ENCODE results near the gene TMEM131L.

The TMEM131L gene

DNA sequence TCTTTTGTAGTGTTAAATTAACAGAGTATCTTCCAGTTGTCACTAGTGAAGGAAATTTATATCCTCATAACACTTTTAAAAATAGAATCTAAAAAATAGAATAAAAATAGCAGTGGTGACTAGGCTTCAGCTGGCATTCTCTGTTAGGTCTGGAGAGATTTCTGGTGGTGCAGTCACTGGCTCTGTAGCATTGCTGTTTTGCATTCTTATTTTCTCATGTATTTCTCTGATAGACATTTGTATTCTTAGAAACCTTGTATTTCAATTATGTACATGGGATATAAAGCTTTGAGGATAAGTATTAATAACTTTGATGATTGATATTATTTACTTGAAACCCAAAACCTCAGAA, 87.6 kb downstream of the TMEM131L start:
- no peak overlapping the region for H3K9ac ChIP-seq (ENCODE audit: low read length)
- H3K79me1 ChIP-seq (replicated peaks; ENCODE audit: low read length, poor library complexity, severe bottlenecking), result peaks cover 1% of the 10 kb centered on the region
- H3K9me3 ChIP-seq (ENCODE audit: control insufficient read depth, low read length), result no peaks in the 10 kb centered on the region
- DNase-seq, result no peak
- H3K4me1 ChIP-seq (ENCODE audit: control insufficient read depth, insufficient read depth, low read depth, low read length), result no peaks in the 10 kb centered on the region
- H3K14ac ChIP-seq (ENCODE audit: low read length in 2 of 2), result no peak overlapping the region
- H4K91ac ChIP-seq (ENCODE audit: low read length), result no peak overlapping the region
- H2BK15ac ChIP-seq (ENCODE audit: low read depth, poor library complexity, severe bottlenecking), result no peak overlapping the region
- no peak overlapping the region for H2BK5ac ChIP-seq (ENCODE audit: low read depth, low read length, poor library complexity, severe bottlenecking)
- no peak overlapping the region for H4K8ac ChIP-seq (ENCODE audit: low read length)
- H3K18ac ChIP-seq (ENCODE audit: low read depth in 1 of 2, low read length in 2 of 2), result no peak overlapping the region
- H3K4me2 ChIP-seq (ENCODE audit: low read length, poor library complexity, severe bottlenecking), result no peak overlapping the region
- H3K27me3 ChIP-seq (ENCODE audit: control insufficient read depth in 1 of 2, insufficient read depth in 1 of 2, low read length in 2 of 2), result no peaks in the 10 kb centered on the region
- no peak overlapping the region for H3K4me3 ChIP-seq (ENCODE audit: insufficient read depth in 1 of 2, low read depth in 1 of 2, low read length in 2 of 2)
- no peak overlapping the region for H3K4ac ChIP-seq (ENCODE audit: low read depth in 1 of 2, low read length in 2 of 2)
- H3K23ac ChIP-seq (ENCODE audit: low read length in 2 of 2), result no peak overlapping the region
- no peaks in the 10 kb centered on the region for H3K36me3 ChIP-seq (ENCODE audit: control insufficient read depth in 1 of 2, insufficient read depth in 2 of 2, low read depth in 1 of 2, low read length in 2 of 2)
- H2BK12ac ChIP-seq (ENCODE audit: low read length in 2 of 2), result no peak overlapping the region
- no peak overlapping the region for H3K27ac ChIP-seq (ENCODE audit: low read length, poor library complexity, severe bottlenecking)
- H2AK5ac ChIP-seq (ENCODE audit: low read length, severe bottlenecking), result no peak overlapping the region
- no peak overlapping the region for H2BK120ac ChIP-seq (ENCODE audit: low read depth, low read length)
- no peak overlapping the region for H2AFZ ChIP-seq (ENCODE audit: low read depth, low read length)

DNA sequence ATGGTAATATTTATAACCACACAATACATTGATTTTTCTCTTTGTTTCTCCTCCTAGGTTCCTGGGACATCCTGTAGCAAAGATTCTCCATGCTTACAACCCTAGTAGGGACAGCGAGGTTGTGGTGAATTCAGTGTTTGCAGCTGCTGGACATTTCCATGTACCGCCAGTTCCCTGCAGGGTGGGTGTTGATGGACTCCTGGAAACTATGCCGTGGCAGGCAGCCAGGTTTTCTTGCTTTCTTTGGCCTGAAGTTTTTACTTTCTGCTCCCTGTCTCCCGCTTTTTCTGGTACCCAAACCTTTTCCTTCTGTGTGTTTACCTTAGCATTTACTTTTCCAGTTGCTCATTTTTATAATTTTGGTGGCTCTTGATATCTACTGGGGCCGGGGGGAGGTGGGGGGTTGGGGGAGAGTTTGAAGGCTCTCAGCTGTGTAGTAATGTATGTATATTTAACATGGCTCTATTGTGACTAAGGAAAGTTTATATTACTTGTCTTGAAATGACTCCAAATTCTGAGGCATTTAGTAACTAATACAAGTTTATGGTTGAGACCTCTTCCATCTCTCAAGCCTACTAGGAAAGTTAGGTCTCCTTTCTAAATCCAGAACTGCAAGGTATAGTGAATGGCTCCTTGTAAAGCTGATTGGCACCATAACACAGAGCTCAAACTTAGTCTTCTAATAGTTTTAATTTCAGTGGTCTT, 89.7 kb downstream of the TMEM131L start:
- H2BK15ac ChIP-seq (ENCODE audit: low read depth, poor library complexity, severe bottlenecking), result no peak overlapping the region
- no peak overlapping the region for H4K91ac ChIP-seq (ENCODE audit: low read length)
- H3K18ac ChIP-seq (ENCODE audit: low read depth in 1 of 2, low read length in 2 of 2), result no peak overlapping the region

GRCh38 chr4:153556435-153556815, 90.3 kb downstream of the TMEM131L start:
- Histone ChIP-seq H4K91ac (ENCODE audit: low read length) (no peak overlapping the region), H2BK15ac (ENCODE audit: low read depth, poor library complexity, severe bottlenecking) (no peak overlapping the region), H3K27ac (ENCODE audit: low read length, poor library complexity, severe bottlenecking) (no peak overlapping the region), H3K9ac (ENCODE audit: low read length) (no peak overlapping the region), H3K4me2 (ENCODE audit: low read length, poor library complexity, severe bottlenecking) (no peak overlapping the region), H2BK120ac (ENCODE audit: low read depth, low read length) (no peak overlapping the region), H3K36me3 (ENCODE audit: control insufficient read depth in 1 of 2, insufficient read depth in 2 of 2, low read depth in 1 of 2, low read length in 2 of 2) (no peaks in the 10 kb centered on the region), H3K4ac (ENCODE audit: low read depth in 1 of 2, low read length in 2 of 2) (no peak overlapping the region), H3K23ac (ENCODE audit: low read length in 2 of 2) (no peak overlapping the region), H3K14ac (ENCODE audit: low read length in 2 of 2) (no peak overlapping the region), H3K9me3 (ENCODE audit: control insufficient read depth, low read length) (no peaks in the 10 kb centered on the region), H3K4me1 (ENCODE audit: control insufficient read depth, insufficient read depth, low read depth, low read length) (no peaks in the 10 kb centered on the region), H2AFZ (ENCODE audit: low read depth, low read length) (no peak overlapping the region), H3K18ac (ENCODE audit: low read depth in 1 of 2, low read length in 2 of 2) (no peak overlapping the region), H2AK5ac (ENCODE audit: low read length, severe bottlenecking) (no peak overlapping the region), H3K79me1 (replicated peaks; ENCODE audit: low read length, poor library complexity, severe bottlenecking) (peaks cover 1% of the 10 kb centered on the region), H2BK5ac (ENCODE audit: low read depth, low read length, poor library complexity, severe bottlenecking) (no peak overlapping the region), H4K8ac (ENCODE audit: low read length) (no peak overlapping the region), H2BK12ac (ENCODE audit: low read length in 2 of 2) (no peak overlapping the region), H3K4me3 (ENCODE audit: insufficient read depth in 1 of 2, low read depth in 1 of 2, low read length in 2 of 2) (no peak overlapping the region), H3K27me3 (ENCODE audit: control insufficient read depth in 1 of 2, insufficient read depth in 1 of 2, low read length in 2 of 2) (no peaks in the 10 kb centered on the region)
- WGBS, result 95% methylated on average over 3 of the region's 3 CpGs
- no peak for DNase-seq

More for the DNA sequence above, 89.7 kb downstream of the TMEM131L start:
- Histone ChIP-seq H3K14ac (ENCODE audit: low read length in 2 of 2) (no peak overlapping the region), H3K36me3 (ENCODE audit: control insufficient read depth in 1 of 2, insufficient read depth in 2 of 2, low read depth in 1 of 2, low read length in 2 of 2) (no peaks in the 10 kb centered on the region), H2AFZ (ENCODE audit: low read depth, low read length) (no peak overlapping the region), H3K9me3 (ENCODE audit: control insufficient read depth, low read length) (no peaks in the 10 kb centered on the region), H3K9ac (ENCODE audit: low read length) (no peak overlapping the region), H3K4me3 (ENCODE audit: insufficient read depth in 1 of 2, low read depth in 1 of 2, low read length in 2 of 2) (no peak overlapping the region), H2BK120ac (ENCODE audit: low read depth, low read length) (no peak overlapping the region), H2BK12ac (ENCODE audit: low read length in 2 of 2) (no peak overlapping the region), H2BK5ac (ENCODE audit: low read depth, low read length, poor library complexity, severe bottlenecking) (no peak overlapping the region), H4K8ac (ENCODE audit: low read length) (no peak overlapping the region), H3K4me2 (ENCODE audit: low read length, poor library complexity, severe bottlenecking) (no peak overlapping the region), H3K27me3 (ENCODE audit: control insufficient read depth in 1 of 2, insufficient read depth in 1 of 2, low read length in 2 of 2) (no peaks in the 10 kb centered on the region), H3K4me1 (ENCODE audit: control insufficient read depth, insufficient read depth, low read depth, low read length) (no peaks in the 10 kb centered on the region), H3K23ac (ENCODE audit: low read length in 2 of 2) (no peak overlapping the region), H2AK5ac (ENCODE audit: low read length, severe bottlenecking) (no peak overlapping the region), H3K4ac (ENCODE audit: low read depth in 1 of 2, low read length in 2 of 2) (no peak overlapping the region), H3K27ac (ENCODE audit: low read length, poor library complexity, severe bottlenecking) (peak overlapping the region; percentile 36), H3K79me1 (replicated peaks; ENCODE audit: low read length, poor library complexity, severe bottlenecking) (peaks cover 1% of the 10 kb centered on the region)
- DNase-seq, result peak; percentile 55
- 92% methylated on average over 3 of the region's 5 CpGs for WGBS

DNA sequence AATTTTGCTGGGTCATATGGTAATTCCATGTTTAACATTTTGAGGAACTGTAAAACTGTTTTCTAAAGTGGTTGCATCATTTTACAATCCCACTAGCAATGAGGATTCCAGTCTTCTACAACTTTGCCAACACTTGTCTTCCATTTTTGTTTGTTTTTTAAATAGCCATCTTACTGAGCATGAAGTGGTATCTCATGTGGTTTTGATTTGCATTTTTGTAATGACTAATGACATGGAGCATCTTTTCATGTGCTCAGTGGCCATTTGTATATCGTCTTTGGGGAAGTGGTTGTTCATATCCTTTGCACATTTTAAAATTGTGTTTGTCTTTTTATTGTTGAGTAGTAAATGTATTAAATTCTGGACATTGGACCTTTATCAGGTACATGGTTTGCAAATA, 94.7 kb downstream of the TMEM131L start:
- Histone ChIP-seq H4K91ac (ENCODE audit: low read length) (no peak overlapping the region), H3K27ac (ENCODE audit: low read length, poor library complexity, severe bottlenecking) (no peak overlapping the region), H3K4me2 (ENCODE audit: low read length, poor library complexity, severe bottlenecking) (no peak overlapping the region), H3K9me3 (ENCODE audit: control insufficient read depth, low read length) (no peaks in the 10 kb centered on the region), H3K18ac (ENCODE audit: low read depth in 1 of 2, low read length in 2 of 2) (no peak overlapping the region), H2BK15ac (ENCODE audit: low read depth, poor library complexity, severe bottlenecking) (no peak overlapping the region), H2AFZ (ENCODE audit: low read depth, low read length) (no peak overlapping the region), H2AK5ac (ENCODE audit: low read length, severe bottlenecking) (no peak overlapping the region), H4K8ac (ENCODE audit: low read length) (no peak overlapping the region), H3K4me1 (ENCODE audit: control insufficient read depth, insufficient read depth, low read depth, low read length) (peaks cover 1% of the 10 kb centered on the region), H3K9ac (ENCODE audit: low read length) (no peak overlapping the region), H3K4me3 (ENCODE audit: insufficient read depth in 1 of 2, low read depth in 1 of 2, low read length in 2 of 2) (no peak overlapping the region), H3K23ac (ENCODE audit: low read length in 2 of 2) (no peak overlapping the region), H3K4ac (ENCODE audit: low read depth in 1 of 2, low read length in 2 of 2) (no peak overlapping the region), H2BK12ac (ENCODE audit: low read length in 2 of 2) (no peak overlapping the region), H2BK120ac (ENCODE audit: low read depth, low read length) (no peak overlapping the region), H3K79me1 (replicated peaks; ENCODE audit: low read length, poor library complexity, severe bottlenecking) (peaks cover 1% of the 10 kb centered on the region), H3K14ac (ENCODE audit: low read length in 2 of 2) (no peak overlapping the region), H2BK5ac (ENCODE audit: low read depth, low read length, poor library complexity, severe bottlenecking) (no peak overlapping the region), H3K36me3 (ENCODE audit: control insufficient read depth in 1 of 2, insufficient read depth in 2 of 2, low read depth in 1 of 2, low read length in 2 of 2) (no peaks in the 10 kb centered on the region), H3K27me3 (ENCODE audit: control insufficient read depth in 1 of 2, insufficient read depth in 1 of 2, low read length in 2 of 2) (no peaks in the 10 kb centered on the region)
- DNase-seq, result no peak
- 86% methylated on average over 1 of the region's 1 CpG for WGBS
